Astrocyte (in vitro differentiated cells and primary cell): ENCODE measurements around the gene EPB41. TPM values are rescaled to one million over a fixed set of nuclear protein-coding genes. Genes with fewer than 3 reads are reported as not detected.
A peak's percentile ranks its signal among the peaks of the same experiment; 100 is the strongest.

Source experiments
- DNase-seq: peaks from one replicate; pipeline ENCODE4 v3.0.0-alpha.2; 2010; ENCODE audit warnings: low read depth
- FAIRE-seq: peaks from 2 replicates; lab custom pipeline; 2011; peaks lifted over from hg19 to GRCh38; lab: Jason Lieb, UNC
- H2AFZ ChIP-seq: 2 replicates; pipeline ENCODE4 v1.6.0; 2012; ENCODE audit warnings: low read depth, low read length, inconsistent platforms
- H3K27ac ChIP-seq: 2 replicates; pipeline ENCODE4 v1.5.1; 2011; ENCODE audit warnings: low read depth, low read length, inconsistent platforms
- H3K27me3 ChIP-seq: 2 replicates; pipeline ENCODE4 v1.6.0; 2011; ENCODE audit warnings: low read length, inconsistent platforms; ENCODE audit not compliant: insufficient read depth
- H3K36me3 ChIP-seq: 2 replicates; pipeline ENCODE4 v1.5.1; 2011; ENCODE audit warnings: low read length, inconsistent platforms; ENCODE audit not compliant: insufficient read depth
- H3K4me1 ChIP-seq: 2 replicates; pipeline ENCODE4 v1.5.1; 2011; ENCODE audit warnings: low read length, inconsistent platforms; ENCODE audit not compliant: insufficient read depth
- H3K4me2 ChIP-seq: 2 replicates; pipeline ENCODE4 v1.6.0; 2012; ENCODE audit warnings: low read length, inconsistent platforms
- H3K4me3 ChIP-seq: 2 replicates; pipeline ENCODE4 v1.5.1; 2011; ENCODE audit warnings: low read depth, mild to moderate bottlenecking, low read length, inconsistent platforms; ENCODE audit not compliant: insufficient read depth
- H3K79me2 ChIP-seq: 2 replicates; pipeline ENCODE4 v1.6.0; 2012; ENCODE audit warnings: mild to moderate bottlenecking, low read length, inconsistent platforms; ENCODE audit not compliant: insufficient read depth
- H3K9ac ChIP-seq: 2 replicates; pipeline ENCODE4 v1.6.0; 2012; ENCODE audit warnings: mild to moderate bottlenecking, low read length, inconsistent platforms
- H3K9me3 ChIP-seq: 2 replicates; pipeline ENCODE4 v1.5.1; 2012; ENCODE audit warnings: low read depth, mild to moderate bottlenecking, low read length, inconsistent platforms; ENCODE audit not compliant: insufficient read depth
- H4K20me1 ChIP-seq: 2 replicates; pipeline ENCODE4 v1.6.0; 2012; ENCODE audit warnings: low read length, inconsistent platforms; ENCODE audit not compliant: insufficient read depth
- H3K27ac Mint-ChIP-seq: one replicate; pipeline ENCODE4 v1.8.0; 2021; ENCODE audit warnings: mild to moderate bottlenecking, mixed read lengths; ENCODE audit not compliant: unreplicated experiment
- H3K27me3 Mint-ChIP-seq: one replicate; pipeline ENCODE4 v1.8.0; 2021; ENCODE audit warnings: low read depth, mixed read lengths; ENCODE audit not compliant: unreplicated experiment
- H3K36me3 Mint-ChIP-seq: one replicate; pipeline ENCODE4 v1.8.0; 2021; ENCODE audit warnings: low read depth, mixed read lengths; ENCODE audit not compliant: unreplicated experiment
- H3K4me1 Mint-ChIP-seq: one replicate; pipeline ENCODE4 v1.8.0; 2021; ENCODE audit warnings: low read depth, mixed read lengths; ENCODE audit not compliant: unreplicated experiment
- H3K4me3 Mint-ChIP-seq: one replicate; pipeline ENCODE4 v1.8.0; 2021; ENCODE audit warnings: mild to moderate bottlenecking, moderate library complexity, mixed read lengths; ENCODE audit not compliant: unreplicated experiment
- H3K9me3 Mint-ChIP-seq: one replicate; pipeline ENCODE4 v1.8.0; 2021; ENCODE audit warnings: mild to moderate bottlenecking, mixed read lengths; ENCODE audit not compliant: unreplicated experiment
- EZH2 ChIP-seq: IDR thresholded peaks from 2 replicates; pipeline ENCODE4 v1.6.1; 2012; ENCODE audit warnings: mild to moderate bottlenecking, low read length, inconsistent platforms; ENCODE audit not compliant: insufficient read depth
- total RNA-seq: library from RNA; stranded (reverse); gene quantifications from 2 replicates; pipeline ENCODE4 v1.2.1, GENCODE V29; 2021
- TF ChIP-seq, protein P1 (sequence below): IDR thresholded peaks from 2 replicates; pipeline ENCODE4 v1.5.1; 2011; ENCODE audit warnings: low read depth, mild to moderate bottlenecking, inconsistent platforms, low read length, moderate library complexity; ENCODE audit not compliant: insufficient read depth

Gene EPB41
- total RNA-seq, 1 donor from 2014 or later = 13.9 TPM

DNA sequence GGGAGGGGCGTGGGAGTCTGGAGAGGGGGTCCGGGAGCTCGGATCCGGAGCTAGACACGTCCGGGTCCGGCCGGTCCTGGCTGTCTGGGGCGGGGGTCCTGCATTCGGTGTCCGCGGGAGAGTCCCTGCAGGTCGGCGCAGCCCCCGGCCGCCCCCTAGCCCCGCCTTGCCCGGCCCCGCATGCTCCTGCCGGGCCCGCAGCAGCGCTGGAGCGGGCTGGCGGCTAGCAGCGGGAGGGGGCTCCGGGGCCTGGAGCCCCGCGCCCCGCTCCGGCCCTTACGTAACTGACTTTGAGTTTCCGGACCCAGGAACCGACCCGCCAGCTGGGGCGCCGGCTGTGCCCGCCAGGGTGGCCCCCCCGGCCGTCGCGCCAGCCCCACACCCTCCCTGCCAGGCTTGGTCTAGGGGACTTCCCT is 26.9 kb upstream of the EPB41 start:
- Histone ChIP-seq H3K4me1 (peaks cover 17% of the 10 kb centered on the region), H3K79me2 (no peaks in the 10 kb centered on the region), H3K4me3 (peak overlapping the region; percentile 68), H3K4me2 (peak overlapping the region; percentile 96), H3K9me3 (no peaks in the 10 kb centered on the region), H2AFZ (peak overlapping the region; percentile 79), H3K27me3 (no peaks in the 10 kb centered on the region), H4K20me1 (no peaks in the 10 kb centered on the region), H3K27ac (no peak overlapping the region), H3K9ac (peak overlapping the region; percentile 74), H3K36me3 (no peaks in the 10 kb centered on the region)
- FAIRE-seq (no peak), DNase-seq (no peak)
- H3K4me3 Mint-ChIP-seq = peak overlapping the region; percentile 96
- no peaks in the 10 kb centered on the region for H3K27me3 Mint-ChIP-seq
- H3K27ac Mint-ChIP-seq = no peak overlapping the region
- peaks cover 1% of the 10 kb centered on the region for H3K36me3 Mint-ChIP-seq
- TF ChIP-seq, protein P1, sequence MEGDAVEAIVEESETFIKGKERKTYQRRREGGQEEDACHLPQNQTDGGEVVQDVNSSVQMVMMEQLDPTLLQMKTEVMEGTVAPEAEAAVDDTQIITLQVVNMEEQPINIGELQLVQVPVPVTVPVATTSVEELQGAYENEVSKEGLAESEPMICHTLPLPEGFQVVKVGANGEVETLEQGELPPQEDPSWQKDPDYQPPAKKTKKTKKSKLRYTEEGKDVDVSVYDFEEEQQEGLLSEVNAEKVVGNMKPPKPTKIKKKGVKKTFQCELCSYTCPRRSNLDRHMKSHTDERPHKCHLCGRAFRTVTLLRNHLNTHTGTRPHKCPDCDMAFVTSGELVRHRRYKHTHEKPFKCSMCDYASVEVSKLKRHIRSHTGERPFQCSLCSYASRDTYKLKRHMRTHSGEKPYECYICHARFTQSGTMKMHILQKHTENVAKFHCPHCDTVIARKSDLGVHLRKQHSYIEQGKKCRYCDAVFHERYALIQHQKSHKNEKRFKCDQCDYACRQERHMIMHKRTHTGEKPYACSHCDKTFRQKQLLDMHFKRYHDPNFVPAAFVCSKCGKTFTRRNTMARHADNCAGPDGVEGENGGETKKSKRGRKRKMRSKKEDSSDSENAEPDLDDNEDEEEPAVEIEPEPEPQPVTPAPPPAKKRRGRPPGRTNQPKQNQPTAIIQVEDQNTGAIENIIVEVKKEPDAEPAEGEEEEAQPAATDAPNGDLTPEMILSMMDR = no peak
- TF ChIP-seq EZH2 = peak; percentile 51
- H3K4me1 Mint-ChIP-seq = peaks cover 15% of the 10 kb centered on the region
- H3K9me3 Mint-ChIP-seq = no peaks in the 10 kb centered on the region

DNA sequence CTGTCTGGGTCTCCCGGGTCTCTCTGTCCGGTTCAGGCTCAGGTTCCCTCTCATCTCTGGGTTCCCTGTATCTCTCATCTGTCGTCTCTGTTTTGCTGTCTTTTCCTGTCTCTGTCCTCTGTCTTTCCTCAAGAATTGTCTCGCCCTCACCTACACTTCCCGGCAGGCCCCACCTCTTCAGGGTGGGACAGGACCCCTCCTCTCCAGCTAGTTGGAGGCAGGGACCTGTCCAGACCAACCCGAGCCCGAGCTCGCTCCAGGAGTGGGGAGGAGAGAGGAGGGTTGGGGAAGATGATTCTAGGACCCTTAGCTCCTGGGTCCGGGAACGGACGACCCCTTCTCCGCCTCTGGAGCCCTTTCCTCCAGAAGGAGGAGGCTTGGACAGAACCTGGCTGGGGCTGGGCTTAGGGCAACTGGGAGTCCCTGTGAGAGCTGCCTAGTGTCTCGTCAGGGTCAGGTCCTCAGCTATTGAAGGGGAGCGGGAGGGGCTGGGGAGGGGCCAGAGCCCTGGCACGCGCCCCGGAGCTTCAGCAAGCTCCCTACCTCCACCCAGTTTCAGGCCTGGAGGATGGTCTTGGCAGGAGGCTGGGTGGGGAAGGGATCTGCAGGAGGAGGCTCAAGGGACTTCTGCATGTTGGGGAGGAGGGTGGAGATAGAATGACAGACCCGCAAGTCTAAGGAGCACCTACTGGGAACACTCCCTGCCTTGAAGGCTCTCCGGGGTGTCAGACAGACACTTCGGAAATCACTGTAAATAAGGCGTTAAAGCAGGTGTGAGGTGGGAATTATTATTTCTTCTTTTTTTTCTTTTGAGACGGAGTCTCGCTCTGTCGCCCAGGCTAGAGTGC is 26.3 kb upstream of the EPB41 start:
- no peaks in the 10 kb centered on the region for H3K27me3 Mint-ChIP-seq
- peak; percentile 2 for TF ChIP-seq EZH2
- TF ChIP-seq, protein P1 = no peak
- H3K4me2 ChIP-seq = peak overlapping the region; percentile 96
- peaks cover 1% of the 10 kb centered on the region for H3K36me3 Mint-ChIP-seq
- H3K9me3 ChIP-seq = no peaks in the 10 kb centered on the region
- H3K4me3 Mint-ChIP-seq = peak overlapping the region; percentile 96
- no peaks in the 10 kb centered on the region for H3K79me2 ChIP-seq
- H3K4me1 ChIP-seq = peaks cover 17% of the 10 kb centered on the region
- H3K4me3 ChIP-seq = peak overlapping the region; percentile 68
- H3K9ac ChIP-seq = peak overlapping the region; percentile 74
- no peaks in the 10 kb centered on the region for H3K36me3 ChIP-seq
- peaks cover 14% of the 10 kb centered on the region for H3K4me1 Mint-ChIP-seq
- H3K27ac Mint-ChIP-seq = peak overlapping the region; percentile 87
- FAIRE-seq (no peak), DNase-seq (no peak)
- no peak overlapping the region for H3K27ac ChIP-seq
- H3K27me3 ChIP-seq = no peaks in the 10 kb centered on the region
- H2AFZ ChIP-seq = peak overlapping the region; percentile 79
- no peaks in the 10 kb centered on the region for H3K9me3 Mint-ChIP-seq
- H4K20me1 ChIP-seq = no peaks in the 10 kb centered on the region

DNA sequence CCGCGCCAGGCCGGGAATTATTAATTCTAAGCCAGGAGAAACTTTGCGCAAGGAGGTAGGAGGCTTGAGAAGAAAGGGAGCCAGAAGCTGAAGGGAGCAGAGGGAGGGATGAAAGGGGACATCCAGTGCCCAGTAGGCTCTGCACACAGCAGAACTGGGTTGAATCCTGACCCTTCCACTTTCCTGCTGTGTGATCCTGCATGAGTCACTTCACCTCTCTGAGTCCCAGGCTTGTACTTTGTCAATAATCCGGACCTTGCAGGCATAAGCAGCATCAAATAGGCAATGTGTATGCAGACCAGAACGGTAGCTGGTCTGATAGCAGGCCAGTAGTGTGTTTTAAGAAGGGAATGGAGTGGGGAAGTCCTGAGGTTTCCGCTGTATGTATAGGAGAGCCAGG is 25.5 kb upstream of the EPB41 start:
- no peak overlapping the region for H3K4me3 Mint-ChIP-seq
- H3K4me2 ChIP-seq = no peak overlapping the region
- FAIRE-seq = no peak

More for the DNA sequence above, 25.5 kb upstream of the EPB41 start:
- Histone ChIP-seq H3K27me3 (no peaks in the 10 kb centered on the region), H3K9ac (no peak overlapping the region), H3K36me3 (no peaks in the 10 kb centered on the region), H3K27ac (no peak overlapping the region), H2AFZ (no peak overlapping the region), H3K9me3 (no peaks in the 10 kb centered on the region), H3K4me3 (no peak overlapping the region), H3K4me1 (peaks cover 13% of the 10 kb centered on the region), H3K79me2 (no peaks in the 10 kb centered on the region), H4K20me1 (no peaks in the 10 kb centered on the region)
- H3K9me3 Mint-ChIP-seq = no peaks in the 10 kb centered on the region
- peaks cover 1% of the 10 kb centered on the region for H3K36me3 Mint-ChIP-seq
- TF ChIP-seq EZH2 = no peak
- TF ChIP-seq, protein P1 = no peak
- no peak for DNase-seq
- H3K27me3 Mint-ChIP-seq = no peaks in the 10 kb centered on the region
- H3K4me1 Mint-ChIP-seq = peaks cover 13% of the 10 kb centered on the region
- no peak overlapping the region for H3K27ac Mint-ChIP-seq
